Gastrocnemius medialis (tissue), 4 donors: ENCODE measurements around the gene L3MBTL1. TPM values are rescaled to one million over a fixed set of nuclear protein-coding genes. Genes with fewer than 3 reads are reported as not detected.

Source experiments
- ATAC-seq, 2 donors: fragments of 150-250 bp; one replicate each; pipeline ENCODE4 v1.9.1; 2016
- DNase-seq, 2 donors: peaks; one replicate each; pipeline ENCODE4 v3.0.0-alpha.2; 2019
- H3K27ac ChIP-seq, 4 donors: fragments of 200-600 bp; sonication (generic); 1 replicate in 1 of 4; 2 replicates in 3 of 4; pipeline ENCODE4 v1.5.1; 2016 to 2018; ENCODE audit warnings: mild to moderate bottlenecking in 2 of 4, moderate library complexity in 1 of 4
- H3K27me3 ChIP-seq, 3 donors: fragments of 200-600 bp; sonication (generic) in 2 of 3; 1 replicate in 1 of 3; 2 replicates in 2 of 3; pipeline versions ENCODE4 v1.5.1 to v1.6.0; 2016 to 2019; ENCODE audit warnings: mild to moderate bottlenecking in 1 of 3, moderate library complexity in 1 of 3
- H3K36me3 ChIP-seq, 2 donors: fragments of 200-600 bp; sonication (generic) in 1 of 2; one replicate each; pipeline ENCODE4 v1.5.1; 2017 to 2018
- H3K4me1 ChIP-seq, 2 donors: fragments of 200-600 bp; sonication (generic) in 1 of 2; one replicate each; pipeline ENCODE4 v1.5.1; 2016 to 2017; ENCODE audit warnings: mild to moderate bottlenecking in 2 of 2
- H3K4me3 ChIP-seq, 4 donors: fragments of 200-600 bp; sonication (generic) in 3 of 4; 1 replicate in 1 of 4; 2 replicates in 3 of 4; pipeline ENCODE4 v1.5.1; 2016 to 2019; ENCODE audit warnings: mild to moderate bottlenecking in 2 of 4
- H3K9me3 ChIP-seq, 3 donors: fragments of 200-600 bp; sonication (generic) in 2 of 3; 1 replicate in 1 of 3; 2 replicates in 2 of 3; pipeline ENCODE4 v1.5.1; 2016 to 2019
- POLR2A ChIP-seq, 2 donors: fragments of 450-650 bp; IDR thresholded peaks; one replicate each; pipeline ENCODE4 v1.6.1; 2017; ENCODE audit warnings: antibody characterized with exemption in 2 of 2, mild to moderate bottlenecking in 2 of 2, moderate library complexity in 2 of 2
- in situ Hi-C, 4 donors: fragments of 200-750 bp; cut with MboI; loops; one replicate each; pipeline versions ENCODE4 v1.15.0 to v1.8.0; 2017; ENCODE audit warnings: low sequenced_read_pairs in 4 of 4
- intact Hi-C: fragments of 100-400 bp; cut with DNase I; formaldehyde crosslinking; loops from one replicate; pipeline ENCODE4 v1.15.1; 2023; ENCODE audit warnings: low total_unique reads
- total RNA-seq, 4 donors: library from RNA; depleted of rRNA; stranded (reverse); fragments of >200 nt; gene quantifications; one replicate each; pipeline versions ENCODE4 v1.1.0 to v1.2.3, GENCODE V29; 2016
- TF ChIP-seq, protein P1 (sequence below), 5 experiments: fragments of 450-650 bp in 3 of 5; fragments of 200-600 bp in 2 of 5; sonication (generic) in 2 of 5; IDR thresholded peaks in 4 of 5; conservative IDR thresholded peaks in 1 of 5; 1 replicate in 4 of 5; 2 replicates in 1 of 5; pipeline ENCODE4 v1.5.1; 2016 to 2019; ENCODE audit warnings: antibody characterized with exemption in 5 of 5, mild to moderate bottlenecking in 3 of 5, moderate library complexity in 3 of 5

L3MBTL1 gene
- total RNA-seq, 4 donors from 2014 or later: 1.1 to 6.0 (median 3.7) TPM

DNA sequence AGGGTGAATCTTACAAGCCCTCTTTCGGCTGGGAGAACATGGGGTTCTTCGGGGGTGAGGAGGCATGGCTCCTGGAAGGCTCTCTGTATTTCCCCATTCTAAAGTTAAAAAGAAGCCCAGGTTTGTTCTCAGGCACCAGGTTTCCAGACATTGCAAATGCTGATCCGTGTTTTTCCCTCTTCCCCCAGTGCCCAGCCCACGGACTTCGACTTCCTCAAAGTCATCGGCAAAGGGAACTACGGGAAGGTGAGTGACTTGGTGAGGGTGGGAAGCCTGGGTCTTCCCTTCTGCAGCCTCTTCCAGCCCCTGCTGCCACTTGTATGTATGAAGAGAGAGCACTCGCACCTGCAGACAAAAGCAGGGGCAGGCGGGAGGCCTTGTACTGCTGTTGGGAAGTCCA is 60.0 kb downstream of the L3MBTL1 start:
- in situ Hi-C loops: no loop called here
- Histone ChIP-seq H3K4me3 (no peak overlapping the region), H3K9me3 (no peaks in the 10 kb centered on the region), H3K27me3 (no peaks in the 10 kb centered on the region), H3K27ac (no peak overlapping the region), H3K36me3 (no peaks in the 10 kb centered on the region), H3K4me1 (no peaks in the 10 kb centered on the region)
- no peak for DNase-seq
- ATAC-seq: no peak
- no peak for TF ChIP-seq POLR2A (IDR thresholded peaks at IDR 0.05)
- TF ChIP-seq, protein P1, sequence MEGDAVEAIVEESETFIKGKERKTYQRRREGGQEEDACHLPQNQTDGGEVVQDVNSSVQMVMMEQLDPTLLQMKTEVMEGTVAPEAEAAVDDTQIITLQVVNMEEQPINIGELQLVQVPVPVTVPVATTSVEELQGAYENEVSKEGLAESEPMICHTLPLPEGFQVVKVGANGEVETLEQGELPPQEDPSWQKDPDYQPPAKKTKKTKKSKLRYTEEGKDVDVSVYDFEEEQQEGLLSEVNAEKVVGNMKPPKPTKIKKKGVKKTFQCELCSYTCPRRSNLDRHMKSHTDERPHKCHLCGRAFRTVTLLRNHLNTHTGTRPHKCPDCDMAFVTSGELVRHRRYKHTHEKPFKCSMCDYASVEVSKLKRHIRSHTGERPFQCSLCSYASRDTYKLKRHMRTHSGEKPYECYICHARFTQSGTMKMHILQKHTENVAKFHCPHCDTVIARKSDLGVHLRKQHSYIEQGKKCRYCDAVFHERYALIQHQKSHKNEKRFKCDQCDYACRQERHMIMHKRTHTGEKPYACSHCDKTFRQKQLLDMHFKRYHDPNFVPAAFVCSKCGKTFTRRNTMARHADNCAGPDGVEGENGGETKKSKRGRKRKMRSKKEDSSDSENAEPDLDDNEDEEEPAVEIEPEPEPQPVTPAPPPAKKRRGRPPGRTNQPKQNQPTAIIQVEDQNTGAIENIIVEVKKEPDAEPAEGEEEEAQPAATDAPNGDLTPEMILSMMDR (IDR thresholded peaks at IDR 0.05 in 4 of 5, conservative IDR thresholded peaks at IDR 0.05 in 1 of 5): no peak
- intact Hi-C loops: no loop called here

DNA sequence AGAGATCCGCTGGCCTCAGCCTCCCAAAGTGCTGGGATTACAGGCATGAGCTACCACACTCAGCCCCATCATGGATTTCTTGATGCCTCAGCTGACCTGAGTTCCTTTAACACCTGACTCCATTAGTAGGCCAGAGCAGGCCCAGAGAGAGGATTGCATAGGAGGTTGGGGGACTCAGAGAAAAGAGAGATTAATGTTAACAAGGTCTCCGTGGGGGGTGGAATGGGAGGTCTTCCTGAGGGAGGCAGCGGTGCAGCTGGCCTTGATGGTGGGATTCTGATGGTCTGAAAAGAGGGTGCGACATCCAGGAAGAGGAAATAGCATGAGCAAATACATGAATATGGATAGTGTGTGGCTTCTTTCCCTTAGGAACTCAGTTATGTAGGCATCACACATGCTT is 61.2 kb downstream of the L3MBTL1 start:
- no peaks in the 10 kb centered on the region for H3K9me3 ChIP-seq
- intact Hi-C loops: no loop called here
- H3K27me3 ChIP-seq: no peaks in the 10 kb centered on the region
- no peak overlapping the region for H3K4me3 ChIP-seq
- H3K4me1 ChIP-seq: no peaks in the 10 kb centered on the region
- no peak overlapping the region for H3K27ac ChIP-seq
- in situ Hi-C loops: no loop called here
- no peak for TF ChIP-seq POLR2A (IDR thresholded peaks at IDR 0.05)
- TF ChIP-seq, protein P1 (IDR thresholded peaks at IDR 0.05 in 4 of 5, conservative IDR thresholded peaks at IDR 0.05 in 1 of 5): no peak
- DNase-seq (no peak), ATAC-seq (no peak)
- H3K36me3 ChIP-seq: no peaks in the 10 kb centered on the region

DNA sequence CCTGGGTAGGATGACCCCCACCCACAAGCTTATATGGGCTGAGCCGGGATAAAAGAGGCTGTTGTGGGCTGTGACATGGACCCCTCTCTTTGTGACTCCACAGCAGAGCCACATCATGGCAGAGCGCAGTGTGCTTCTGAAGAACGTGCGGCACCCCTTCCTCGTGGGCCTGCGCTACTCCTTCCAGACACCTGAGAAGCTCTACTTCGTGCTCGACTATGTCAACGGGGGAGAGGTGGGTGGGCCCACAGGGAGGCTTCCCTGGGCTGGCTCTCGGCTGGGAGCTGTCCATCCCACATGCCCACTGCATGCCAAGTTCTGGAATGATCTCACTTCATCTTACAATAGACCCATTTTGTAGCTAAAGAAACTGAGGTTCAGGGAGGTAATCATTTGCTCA is 61.8 kb downstream of the L3MBTL1 start:
- H3K9me3 ChIP-seq: no peaks in the 10 kb centered on the region
- ATAC-seq: no peak
- no peak for TF ChIP-seq POLR2A (IDR thresholded peaks at IDR 0.05)
- TF ChIP-seq, protein P1 (IDR thresholded peaks at IDR 0.05 in 4 of 5, conservative IDR thresholded peaks at IDR 0.05 in 1 of 5): no peak
- H3K4me3 ChIP-seq: no peak overlapping the region
- in situ Hi-C loops: no loop called here
- no peak for DNase-seq
- intact Hi-C loops: no loop called here
- no peaks in the 10 kb centered on the region for H3K36me3 ChIP-seq
- H3K27ac ChIP-seq: no peak overlapping the region
- no peaks in the 10 kb centered on the region for H3K27me3 ChIP-seq
- no peaks in the 10 kb centered on the region for H3K4me1 ChIP-seq

DNA sequence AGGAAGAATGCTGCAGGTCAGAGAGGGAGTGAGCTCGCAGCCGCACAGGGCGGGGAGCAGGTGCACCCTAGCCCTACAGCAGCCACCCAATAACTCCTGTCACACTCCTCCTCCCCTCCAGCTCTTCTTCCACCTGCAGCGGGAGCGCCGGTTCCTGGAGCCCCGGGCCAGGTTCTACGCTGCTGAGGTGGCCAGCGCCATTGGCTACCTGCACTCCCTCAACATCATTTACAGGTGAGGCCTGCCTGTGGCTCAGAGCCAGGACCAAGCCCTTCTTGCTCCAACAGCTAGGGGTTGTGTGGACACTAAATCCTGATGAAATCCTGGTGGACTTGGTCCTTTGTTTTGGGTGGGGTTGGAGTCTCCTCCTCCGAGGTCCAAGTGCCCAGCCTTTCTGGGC is 63.0 kb downstream of the L3MBTL1 start:
- TF ChIP-seq, protein P1 (IDR thresholded peaks at IDR 0.05 in 4 of 5, conservative IDR thresholded peaks at IDR 0.05 in 1 of 5): no peak
- in situ Hi-C loops: no loop called here
- no peak for DNase-seq

DNA sequence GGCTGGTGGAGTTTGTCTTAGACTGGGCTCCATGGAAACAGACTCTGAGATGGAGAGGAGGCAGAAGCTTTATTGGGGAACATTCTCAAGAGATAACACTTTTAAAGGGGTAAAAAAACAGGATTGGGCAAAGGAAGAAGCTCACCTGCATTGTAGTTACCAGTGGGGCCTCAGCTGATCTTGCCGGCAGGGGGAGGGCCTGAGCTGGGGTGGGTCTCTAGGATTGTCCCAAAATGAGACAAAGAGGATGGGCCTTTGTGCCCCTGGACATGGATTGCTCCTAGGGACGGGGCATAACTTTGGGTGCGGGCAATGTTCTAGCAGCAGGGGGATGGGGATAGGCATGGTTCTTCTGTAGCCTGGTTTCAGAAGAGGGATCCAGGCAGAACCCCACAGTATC is 63.8 kb downstream of the L3MBTL1 start:
- H3K9me3 ChIP-seq: no peaks in the 10 kb centered on the region
- H3K4me3 ChIP-seq: no peak overlapping the region
- no peaks in the 10 kb centered on the region for H3K27me3 ChIP-seq
- ATAC-seq (no peak), DNase-seq (no peak)
- intact Hi-C loops: no loop called here
- H3K36me3 ChIP-seq: no peaks in the 10 kb centered on the region
- in situ Hi-C loops: no loop called here
- no peaks in the 10 kb centered on the region for H3K4me1 ChIP-seq
- TF ChIP-seq, protein P1 (IDR thresholded peaks at IDR 0.05 in 4 of 5, conservative IDR thresholded peaks at IDR 0.05 in 1 of 5): no peak
- TF ChIP-seq POLR2A (IDR thresholded peaks at IDR 0.05): no peak
- H3K27ac ChIP-seq: no peak overlapping the region

More for the DNA sequence above, 63.0 kb downstream of the L3MBTL1 start:
- H3K36me3 ChIP-seq: no peaks in the 10 kb centered on the region
- ATAC-seq: no peak
- intact Hi-C loops: no loop called here
- H3K9me3 ChIP-seq: no peaks in the 10 kb centered on the region
- H3K4me1 ChIP-seq: no peaks in the 10 kb centered on the region
- H3K27me3 ChIP-seq: no peaks in the 10 kb centered on the region
- no peak overlapping the region for H3K4me3 ChIP-seq
- no peak overlapping the region for H3K27ac ChIP-seq
